Choroid plexus epithelial cell (primary cell): ENCODE results near the gene C5orf63.
A peak's percentile ranks its signal among the peaks of the same experiment; 100 is the strongest.
"Not testable (repeated sequence)": the region's sequence is repeated elsewhere in the genome, so short reads cannot be mapped to it uniquely, and the experiment has no call there.

ENCODE experiments used
- DNase-seq: peaks from one replicate; pipeline ENCODE4 v3.0.0-alpha.2; 2010; ENCODE audit warnings: low read depth
- H3K4me3 ChIP-seq: 2 replicates; pipeline ENCODE4 v1.5.1; 2011; ENCODE audit warnings: low read depth, mild to moderate bottlenecking, control low read depth, low read length, moderate library complexity
- CTCF ChIP-seq: conservative IDR thresholded peaks from 2 replicates; pipeline ENCODE4 v1.5.1; 2011; ENCODE audit warnings: low read depth, mild to moderate bottlenecking, control low read depth, inconsistent platforms, low read length, moderate library complexity

C5orf63 gene

GRCh38 chr5:127008300-127008975, 64.9 kb downstream of the C5orf63 start:
- no peak for TF ChIP-seq CTCF
- no peak overlapping the region for H3K4me3 ChIP-seq
- no peak for DNase-seq

GRCh38 chr5:127007522-127007921, 65.8 kb downstream of the C5orf63 start:
- no peak for DNase-seq
- no peak for TF ChIP-seq CTCF
- H3K4me3 ChIP-seq: no peak overlapping the region

- DNase-seq: peak; percentile 79
- no peak overlapping the region for H3K4me3 ChIP-seq
- no peak for TF ChIP-seq CTCF
Measured at GRCh38 chr5:127006744-127007143, 66.6 kb downstream of the C5orf63 start.

GRCh38 chr5:127005282-127005681, 68.0 kb downstream of the C5orf63 start:
- not testable (repeated sequence) for DNase-seq, H3K4me3 ChIP-seq

- TF ChIP-seq CTCF: no peak
- DNase-seq: no peak
- no peak overlapping the region for H3K4me3 ChIP-seq
Measured at GRCh38 chr5:127004721-127005120, 68.6 kb downstream of the C5orf63 start.

- H3K4me3 ChIP-seq: no peak overlapping the region
- TF ChIP-seq CTCF: no peak
- no peak for DNase-seq
Measured at GRCh38 chr5:127003798-127004495, 69.4 kb downstream of the C5orf63 start.

- no peak overlapping the region for H3K4me3 ChIP-seq
- DNase-seq: peak; percentile 54
- no peak for TF ChIP-seq CTCF
Measured at GRCh38 chr5:127002390-127002789, 70.9 kb downstream of the C5orf63 start.
